ENCODE results near the gene MEI1.

The MEI1 gene

DNA sequence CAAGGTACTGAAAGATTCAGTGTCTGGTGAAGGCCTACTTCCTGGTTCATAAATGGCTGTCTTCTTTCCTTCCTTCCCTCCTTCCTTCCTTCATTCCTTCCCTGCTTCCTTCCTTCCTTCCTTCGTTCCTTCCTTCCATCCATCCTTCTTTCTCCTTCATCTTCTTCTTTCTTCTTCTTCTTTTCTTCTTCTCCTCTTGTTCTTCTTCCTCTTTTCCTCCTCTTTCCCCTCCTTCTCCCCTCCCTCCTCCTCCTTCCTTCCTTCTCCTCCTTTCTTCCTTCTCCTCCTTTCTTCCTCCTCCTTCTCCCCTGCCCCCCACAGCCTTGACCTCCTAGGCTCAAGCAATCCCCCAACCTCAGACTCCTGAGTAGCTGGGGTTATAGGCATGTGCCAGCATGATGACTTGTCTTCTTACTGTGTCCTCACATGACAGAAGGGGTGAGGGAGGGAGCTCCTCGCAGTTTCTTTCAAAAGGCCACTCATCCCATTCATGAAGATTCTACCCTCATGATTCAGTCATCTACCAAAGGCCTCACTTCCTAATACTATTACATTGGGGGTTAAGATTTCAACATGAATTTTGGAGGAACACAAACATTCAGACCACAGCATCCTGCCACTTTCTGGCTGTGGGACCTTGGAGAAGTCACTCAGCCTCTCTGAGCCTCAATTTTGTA, 78.6 kb downstream of the MEI1 start:
- TF ChIP-seq, protein P1, sequence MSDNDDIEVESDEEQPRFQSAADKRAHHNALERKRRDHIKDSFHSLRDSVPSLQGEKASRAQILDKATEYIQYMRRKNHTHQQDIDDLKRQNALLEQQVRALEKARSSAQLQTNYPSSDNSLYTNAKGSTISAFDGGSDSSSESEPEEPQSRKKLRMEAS (IDR thresholded peaks at IDR 0.05), result no peak
- TF ChIP-seq CREB1 (IDR thresholded peaks at IDR 0.05; ENCODE audit: low read depth) (no peak), TEAD4 (IDR thresholded peaks at IDR 0.05) (no peak), NFIC (IDR thresholded peaks at IDR 0.05) (no peak), EP300 (IDR thresholded peaks at IDR 0.05; ENCODE audit: borderline replicate concordance) (no peak), CEBPB (IDR thresholded peaks at IDR 0.05) (no peak), ZBTB7A (IDR thresholded peaks at IDR 0.05; ENCODE audit: low read depth) (no peak), FOXM1 (IDR thresholded peaks at IDR 0.05; ENCODE audit: borderline replicate concordance, low read depth) (no peak), TAF1 (IDR thresholded peaks at IDR 0.05; ENCODE audit: low read depth) (no peak), EGR1 (IDR thresholded peaks at IDR 0.05) (no peak), TCF12 (IDR thresholded peaks at IDR 0.05; ENCODE audit: low read depth) (no peak), RAD21 (IDR thresholded peaks at IDR 0.05; ENCODE audit: low read depth) (no peak)
- TF ChIP-seq, protein P2, sequence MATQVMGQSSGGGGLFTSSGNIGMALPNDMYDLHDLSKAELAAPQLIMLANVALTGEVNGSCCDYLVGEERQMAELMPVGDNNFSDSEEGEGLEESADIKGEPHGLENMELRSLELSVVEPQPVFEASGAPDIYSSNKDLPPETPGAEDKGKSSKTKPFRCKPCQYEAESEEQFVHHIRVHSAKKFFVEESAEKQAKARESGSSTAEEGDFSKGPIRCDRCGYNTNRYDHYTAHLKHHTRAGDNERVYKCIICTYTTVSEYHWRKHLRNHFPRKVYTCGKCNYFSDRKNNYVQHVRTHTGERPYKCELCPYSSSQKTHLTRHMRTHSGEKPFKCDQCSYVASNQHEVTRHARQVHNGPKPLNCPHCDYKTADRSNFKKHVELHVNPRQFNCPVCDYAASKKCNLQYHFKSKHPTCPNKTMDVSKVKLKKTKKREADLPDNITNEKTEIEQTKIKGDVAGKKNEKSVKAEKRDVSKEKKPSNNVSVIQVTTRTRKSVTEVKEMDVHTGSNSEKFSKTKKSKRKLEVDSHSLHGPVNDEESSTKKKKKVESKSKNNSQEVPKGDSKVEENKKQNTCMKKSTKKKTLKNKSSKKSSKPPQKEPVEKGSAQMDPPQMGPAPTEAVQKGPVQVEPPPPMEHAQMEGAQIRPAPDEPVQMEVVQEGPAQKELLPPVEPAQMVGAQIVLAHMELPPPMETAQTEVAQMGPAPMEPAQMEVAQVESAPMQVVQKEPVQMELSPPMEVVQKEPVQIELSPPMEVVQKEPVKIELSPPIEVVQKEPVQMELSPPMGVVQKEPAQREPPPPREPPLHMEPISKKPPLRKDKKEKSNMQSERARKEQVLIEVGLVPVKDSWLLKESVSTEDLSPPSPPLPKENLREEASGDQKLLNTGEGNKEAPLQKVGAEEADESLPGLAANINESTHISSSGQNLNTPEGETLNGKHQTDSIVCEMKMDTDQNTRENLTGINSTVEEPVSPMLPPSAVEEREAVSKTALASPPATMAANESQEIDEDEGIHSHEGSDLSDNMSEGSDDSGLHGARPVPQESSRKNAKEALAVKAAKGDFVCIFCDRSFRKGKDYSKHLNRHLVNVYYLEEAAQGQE (IDR thresholded peaks at IDR 0.05; ENCODE audit: low read depth), result no peak
- TF ChIP-seq, protein P3, sequence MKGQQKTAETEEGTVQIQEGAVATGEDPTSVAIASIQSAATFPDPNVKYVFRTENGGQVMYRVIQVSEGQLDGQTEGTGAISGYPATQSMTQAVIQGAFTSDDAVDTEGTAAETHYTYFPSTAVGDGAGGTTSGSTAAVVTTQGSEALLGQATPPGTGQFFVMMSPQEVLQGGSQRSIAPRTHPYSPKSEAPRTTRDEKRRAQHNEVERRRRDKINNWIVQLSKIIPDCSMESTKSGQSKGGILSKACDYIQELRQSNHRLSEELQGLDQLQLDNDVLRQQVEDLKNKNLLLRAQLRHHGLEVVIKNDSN (IDR thresholded peaks at IDR 0.05), result no peak

DNA sequence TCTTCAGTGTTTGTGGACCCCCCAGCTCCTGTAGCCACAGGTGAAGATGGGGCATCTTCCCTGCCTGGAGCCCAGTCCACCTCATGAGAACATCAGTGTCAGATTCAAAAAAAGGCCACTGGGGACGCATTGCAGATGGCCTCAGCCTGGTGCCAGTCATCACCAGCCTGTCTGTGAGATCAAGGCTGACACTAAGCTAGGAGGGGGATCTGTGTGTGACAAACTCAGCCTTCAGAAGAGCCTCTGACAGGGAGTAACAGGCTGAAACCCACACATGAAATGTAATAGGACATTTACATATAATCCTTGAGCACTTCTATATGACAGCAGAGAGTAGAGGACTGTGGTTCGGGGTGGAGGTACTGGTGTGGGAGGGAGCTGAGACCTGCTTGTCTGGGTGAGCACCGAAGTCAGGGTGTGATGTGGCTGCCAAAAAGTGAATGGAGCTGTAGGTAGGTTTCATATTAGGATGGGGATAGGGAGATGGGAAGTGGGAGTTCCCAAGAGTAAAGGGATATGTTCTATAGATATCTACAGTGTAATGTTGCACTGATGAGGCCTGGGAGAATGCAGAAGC, 80.7 kb downstream of the MEI1 start:
- TF ChIP-seq EGR1 (IDR thresholded peaks at IDR 0.05) (no peak), YY1 (IDR thresholded peaks at IDR 0.05; ENCODE audit: low read depth) (no peak), RAD21 (IDR thresholded peaks at IDR 0.05; ENCODE audit: low read depth) (no peak), ZBTB7A (IDR thresholded peaks at IDR 0.05; ENCODE audit: low read depth) (no peak), EP300 (IDR thresholded peaks at IDR 0.05; ENCODE audit: borderline replicate concordance) (no peak), CEBPB (IDR thresholded peaks at IDR 0.05) (no peak), NFIC (IDR thresholded peaks at IDR 0.05) (no peak), CREB1 (IDR thresholded peaks at IDR 0.05; ENCODE audit: low read depth) (no peak), TAF1 (IDR thresholded peaks at IDR 0.05; ENCODE audit: low read depth) (no peak), TCF12 (IDR thresholded peaks at IDR 0.05; ENCODE audit: low read depth) (no peak), TEAD4 (IDR thresholded peaks at IDR 0.05) (no peak)
- TF ChIP-seq, protein P2 (IDR thresholded peaks at IDR 0.05; ENCODE audit: low read depth), result no peak
- TF ChIP-seq, protein P1 (IDR thresholded peaks at IDR 0.05), result no peak
- TF ChIP-seq, protein P3 (IDR thresholded peaks at IDR 0.05), result no peak

DNA sequence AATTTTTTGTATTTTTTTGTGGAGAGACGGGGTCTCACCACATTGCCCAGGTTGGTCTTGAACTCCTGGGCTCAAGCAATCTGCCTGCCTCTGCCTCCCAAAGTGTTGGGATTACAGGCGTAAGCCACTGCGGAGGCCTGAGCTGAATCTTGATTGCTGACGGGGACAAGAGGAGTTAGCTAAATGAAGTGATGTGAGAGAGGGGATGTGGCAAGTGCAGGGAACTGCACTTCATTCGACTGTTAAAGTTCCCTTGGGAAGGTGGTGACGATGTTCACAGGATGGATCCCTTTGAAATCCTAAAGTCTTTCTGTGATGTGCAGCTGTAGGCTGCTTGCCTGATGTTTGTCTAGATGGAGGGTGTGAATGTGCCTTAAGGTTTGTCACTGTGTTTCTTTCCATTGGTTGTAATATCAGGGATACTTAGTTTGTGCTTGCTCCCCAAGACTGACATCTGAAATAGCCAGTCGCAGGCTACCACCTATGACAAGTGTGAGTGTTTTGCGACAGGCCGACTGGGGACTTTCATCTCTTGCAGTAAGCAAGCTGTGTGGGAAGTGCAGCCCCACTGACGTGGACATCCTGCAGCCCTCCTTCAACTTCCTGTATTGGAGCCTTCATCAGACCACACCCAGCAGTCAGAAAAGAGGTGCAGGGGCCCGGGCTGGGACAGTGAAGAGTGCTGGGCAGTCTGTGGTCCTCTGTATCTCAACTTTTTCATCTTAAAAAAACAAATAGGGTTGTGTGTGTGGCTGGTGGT, 81.6 kb downstream of the MEI1 start:
- TF ChIP-seq, protein P3 (IDR thresholded peaks at IDR 0.05), result no peak
- TF ChIP-seq CEBPB (IDR thresholded peaks at IDR 0.05) (no peak), FOXM1 (IDR thresholded peaks at IDR 0.05; ENCODE audit: borderline replicate concordance, low read depth) (no peak), TAF1 (IDR thresholded peaks at IDR 0.05; ENCODE audit: low read depth) (no peak), RAD21 (IDR thresholded peaks at IDR 0.05; ENCODE audit: low read depth) (no peak), NFIC (IDR thresholded peaks at IDR 0.05) (no peak), EP300 (IDR thresholded peaks at IDR 0.05; ENCODE audit: borderline replicate concordance) (no peak), ZBTB7A (IDR thresholded peaks at IDR 0.05; ENCODE audit: low read depth) (no peak)
- TF ChIP-seq, protein P1 (IDR thresholded peaks at IDR 0.05), result no peak

DNA sequence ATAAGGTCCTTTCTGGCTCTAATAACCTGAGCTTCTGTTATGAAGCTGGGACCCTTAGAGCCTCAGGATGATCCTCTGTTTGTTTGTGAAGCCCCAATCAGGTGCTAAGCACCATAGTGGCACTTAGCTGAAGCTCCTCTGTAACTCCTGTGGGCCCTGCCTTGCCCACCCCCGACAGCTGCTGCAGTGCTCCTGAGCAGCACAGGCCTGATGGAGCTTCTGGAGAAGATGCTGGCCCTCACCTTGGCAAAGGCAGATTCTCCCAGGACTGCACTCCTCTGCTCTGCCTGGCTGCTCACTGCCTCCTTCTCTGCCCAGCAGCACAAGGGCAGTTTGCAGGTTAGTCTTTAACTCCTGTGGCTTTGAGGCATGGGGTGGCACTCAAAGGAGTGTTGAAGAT, 82.2 kb downstream of the MEI1 start:
- TF ChIP-seq YY1 (IDR thresholded peaks at IDR 0.05; ENCODE audit: low read depth) (no peak), EP300 (IDR thresholded peaks at IDR 0.05; ENCODE audit: borderline replicate concordance) (no peak), TAF1 (IDR thresholded peaks at IDR 0.05; ENCODE audit: low read depth) (no peak), NFIC (IDR thresholded peaks at IDR 0.05) (no peak), FOXM1 (IDR thresholded peaks at IDR 0.05; ENCODE audit: borderline replicate concordance, low read depth) (no peak), TCF12 (IDR thresholded peaks at IDR 0.05; ENCODE audit: low read depth) (no peak), CEBPB (IDR thresholded peaks at IDR 0.05) (no peak), TEAD4 (IDR thresholded peaks at IDR 0.05) (no peak), RAD21 (IDR thresholded peaks at IDR 0.05; ENCODE audit: low read depth) (no peak)
- TF ChIP-seq, protein P2 (IDR thresholded peaks at IDR 0.05; ENCODE audit: low read depth), result no peak

All from Ishikawa (cell line).